ACC112 (cell line): ENCODE results near the gene ENTPD6.
"Not testable (repeated sequence)": the region's sequence is repeated elsewhere in the genome, so short reads cannot be mapped to it uniquely, and the experiment has no call there.

ENCODE experiments used
- H2AFZ ChIP-seq: fragments of 200-600 bp; sonication (generic); one replicate; pipeline ENCODE4 v1.6.0; 2017; ENCODE audit warnings: antibody characterized with exemption, low read length; ENCODE audit not compliant: unreplicated experiment
- H3K27ac ChIP-seq: fragments of 200-600 bp; sonication (generic); 2 replicates; pipeline ENCODE4 v1.5.1; 2014; ENCODE audit warnings: low read depth, mild to moderate bottlenecking, antibody characterized with exemption, low read length, moderate library complexity
- H3K27me3 ChIP-seq: fragments of 200-600 bp; sonication (generic); 2 replicates; pipeline ENCODE4 v1.6.1; 2014; ENCODE audit warnings: mild to moderate bottlenecking, antibody characterized with exemption, low read length, moderate library complexity, mixed read lengths; ENCODE audit not compliant: insufficient read depth
- H3K36me3 ChIP-seq: fragments of 200-600 bp; sonication (generic); 2 replicates; pipeline ENCODE4 v1.6.1; 2016; ENCODE audit warnings: mild to moderate bottlenecking, antibody characterized with exemption, low read length, moderate library complexity, mixed read lengths; ENCODE audit not compliant: insufficient read depth
- H3K4me1 ChIP-seq: fragments of 200-600 bp; sonication (generic); one replicate; pipeline ENCODE4 v1.6.1; 2016; ENCODE audit warnings: low read length, mixed read lengths; ENCODE audit not compliant: insufficient read depth, unreplicated experiment, control insufficient read depth
- H3K4me3 ChIP-seq: fragments of 200-600 bp; sonication (generic); 2 replicates; pipeline ENCODE4 v1.5.1; 2014; ENCODE audit warnings: mild to moderate bottlenecking, low read depth, low read length
- H3K79me2 ChIP-seq: fragments of 200-600 bp; sonication (generic); one replicate; pipeline ENCODE4 v1.6.0; 2016; ENCODE audit warnings: low read length; ENCODE audit not compliant: control insufficient read depth, unreplicated experiment, insufficient read depth

Gene ENTPD6

GRCh38 chr20:25237610-25238318 lies 42.3 kb downstream of the ENTPD6 start:
- Histone ChIP-seq H3K4me3 (peak overlapping the region; percentile 37; the same call in 1 of the 2 replicates), H3K36me3 (no peaks in the 10 kb centered on the region), H3K4me1 (peaks cover 50% of the 10 kb centered on the region), H3K27ac (peak overlapping the region; percentile 100), H3K27me3 (no peaks in the 10 kb centered on the region), H3K79me2 (no peaks in the 10 kb centered on the region), H2AFZ (peak overlapping the region; percentile 35)

DNA sequence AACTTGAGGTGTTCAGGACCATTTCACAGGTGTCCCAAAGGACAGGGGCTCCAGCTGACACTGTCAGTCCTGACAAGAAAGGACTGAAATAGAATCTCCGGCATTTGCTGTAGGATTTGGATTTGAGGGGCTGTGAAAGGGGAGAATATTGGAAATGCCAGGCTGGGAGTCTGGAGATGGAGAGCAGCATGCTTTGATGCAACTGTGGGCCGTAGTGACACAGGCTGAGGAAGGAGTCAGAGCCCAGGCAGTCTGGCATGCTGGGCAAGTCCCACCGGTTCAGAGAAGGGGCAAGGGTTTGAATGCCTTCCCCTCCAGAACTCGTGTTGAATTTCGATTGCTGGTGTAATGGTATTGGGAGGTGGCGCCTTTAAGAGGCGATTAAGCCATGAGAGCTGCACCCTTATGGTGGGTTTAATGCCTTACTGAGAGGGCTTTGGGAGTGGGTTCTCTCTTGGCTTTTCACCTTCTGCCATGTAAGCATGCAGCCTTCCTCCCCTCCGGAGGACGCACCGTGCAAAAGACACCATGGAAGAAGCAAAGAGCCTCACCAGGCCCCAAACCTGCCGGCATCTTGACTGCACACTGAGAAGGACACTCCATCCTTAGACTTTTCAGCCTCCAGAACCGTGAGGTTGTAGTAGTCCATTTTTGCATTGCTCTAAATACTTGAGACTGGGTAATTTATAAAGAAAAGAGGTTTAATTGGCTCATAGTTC lies 43.0 kb downstream of the ENTPD6 start:
- peak overlapping the region; percentile 37; the same call in 1 of the 2 replicates for H3K4me3 ChIP-seq
- H3K27ac ChIP-seq, result peak overlapping the region; percentile 100
- peak overlapping the region; percentile 35 for H2AFZ ChIP-seq
- H3K27me3 ChIP-seq, result no peaks in the 10 kb centered on the region
- peaks cover 43% of the 10 kb centered on the region for H3K4me1 ChIP-seq
- H3K79me2 ChIP-seq, result no peaks in the 10 kb centered on the region
- no peaks in the 10 kb centered on the region for H3K36me3 ChIP-seq

GRCh38 chr20:25239387-25240370 lies 44.2 kb downstream of the ENTPD6 start:
- no peak overlapping the region for H2AFZ ChIP-seq
- H3K4me1 ChIP-seq, result peaks cover 33% of the 10 kb centered on the region

DNA sequence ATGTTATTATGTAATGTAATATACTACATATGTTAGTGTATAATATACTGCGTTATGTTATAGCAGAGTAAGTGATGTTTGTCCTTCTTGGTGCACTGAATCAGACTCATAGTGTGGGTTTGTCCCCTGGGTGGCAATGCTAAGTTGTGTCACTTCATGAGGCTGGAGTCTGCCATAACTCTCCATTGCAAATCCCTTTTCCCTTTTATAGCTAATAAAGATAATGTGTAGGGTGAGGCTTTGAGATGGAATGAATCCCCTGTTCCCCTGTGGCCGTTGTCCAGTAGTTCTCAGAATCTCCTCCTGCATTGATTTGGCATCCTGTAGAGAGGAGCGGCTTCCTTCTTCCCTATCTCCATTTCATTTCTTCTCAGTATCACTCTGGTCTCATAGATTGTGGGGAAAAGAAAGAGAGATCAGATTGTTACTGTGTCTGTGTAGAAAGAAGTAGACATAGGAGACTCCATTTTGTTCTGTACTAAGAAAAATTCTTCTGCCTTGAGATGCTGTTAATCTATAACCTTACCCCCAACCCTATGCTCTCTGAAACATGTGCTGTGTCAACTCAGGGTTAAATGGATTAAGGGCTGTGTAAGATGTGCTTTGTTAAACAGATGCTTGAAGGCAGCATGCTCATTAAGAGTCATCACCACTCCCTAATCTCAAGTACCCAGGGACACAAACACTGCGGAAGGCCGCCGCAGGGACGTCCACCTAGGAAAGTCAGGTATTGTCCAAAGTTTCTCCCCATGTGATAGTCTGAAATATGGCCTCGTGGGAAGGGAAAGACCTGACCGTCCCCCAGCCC lies 45.5 kb downstream of the ENTPD6 start:
- H3K27me3 ChIP-seq, H3K79me2 ChIP-seq, H3K27ac ChIP-seq, H3K4me3 ChIP-seq, H3K36me3 ChIP-seq, H2AFZ ChIP-seq: not testable (repeated sequence)
- peaks cover 37% of the 10 kb centered on the region for H3K4me1 ChIP-seq

More at GRCh38 chr20:25239387-25240370, 44.2 kb downstream of the ENTPD6 start:
- Histone ChIP-seq H3K79me2 (no peaks in the 10 kb centered on the region), H3K4me3 (no peak overlapping the region), H3K36me3 (peaks cover 6% of the 10 kb centered on the region), H3K27me3 (no peaks in the 10 kb centered on the region), H3K27ac (peak overlapping the region; percentile 100)

DNA sequence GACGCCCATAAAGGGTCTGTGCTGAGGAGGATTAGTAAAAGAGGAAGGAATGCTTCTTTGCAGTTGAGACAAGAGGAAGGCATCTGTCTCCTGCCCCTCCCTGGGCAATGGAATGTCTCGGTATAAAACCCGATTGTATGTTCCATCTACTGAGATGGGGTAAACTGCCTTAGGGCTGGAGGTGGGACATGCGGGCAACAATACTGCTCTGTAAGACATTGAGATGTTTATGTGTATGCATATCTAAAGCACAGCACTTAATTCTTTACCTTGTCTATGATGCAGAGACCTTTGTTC lies 46.1 kb downstream of the ENTPD6 start:
- H3K27me3 ChIP-seq, H3K27ac ChIP-seq, H3K36me3 ChIP-seq, H3K79me2 ChIP-seq, H2AFZ ChIP-seq, H3K4me3 ChIP-seq: not testable (repeated sequence)
- H3K4me1 ChIP-seq, result peaks cover 40% of the 10 kb centered on the region

GRCh38 chr20:25242231-25242630 lies 46.7 kb downstream of the ENTPD6 start:
- Histone ChIP-seq H3K4me3 (no peak overlapping the region), H3K79me2 (peaks cover 6% of the 10 kb centered on the region), H3K27ac (no peak overlapping the region), H3K27me3 (no peaks in the 10 kb centered on the region), H2AFZ (no peak overlapping the region), H3K36me3 (peaks cover 6% of the 10 kb centered on the region), H3K4me1 (peaks cover 40% of the 10 kb centered on the region)

DNA sequence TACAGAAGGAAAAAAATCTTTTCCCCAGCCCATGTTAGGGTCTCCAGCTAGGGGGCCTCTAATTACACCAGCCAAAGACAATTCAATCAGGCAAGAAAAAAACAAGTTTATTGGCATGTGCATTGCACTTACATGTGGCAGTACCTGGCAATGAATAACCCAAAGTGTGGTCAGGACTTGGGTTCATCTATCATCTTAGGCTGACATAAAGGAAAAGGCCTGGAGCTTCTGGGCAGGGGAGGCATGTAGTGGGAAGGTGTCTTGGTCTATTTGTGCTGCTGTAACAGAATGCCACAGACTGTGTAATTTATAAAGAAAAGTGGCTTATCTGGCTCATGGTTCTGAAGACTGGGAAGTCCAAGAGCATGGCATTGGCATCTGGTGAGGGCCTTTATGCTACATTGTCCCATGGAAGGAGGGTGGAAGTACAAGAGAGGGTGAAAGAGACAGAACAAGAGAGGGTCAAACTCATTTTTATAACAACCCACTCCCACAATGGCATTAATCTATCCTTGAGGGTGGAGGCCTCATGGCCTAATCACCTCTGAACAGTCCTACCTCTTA lies 48.0 kb downstream of the ENTPD6 start:
- no peak overlapping the region for H2AFZ ChIP-seq
- no peaks in the 10 kb centered on the region for H3K27me3 ChIP-seq
- H3K27ac ChIP-seq, result no peak overlapping the region
- H3K79me2 ChIP-seq, result peaks cover 12% of the 10 kb centered on the region
- H3K4me3 ChIP-seq, result no peak overlapping the region
- H3K4me1 ChIP-seq, result peaks cover 30% of the 10 kb centered on the region
- peaks cover 6% of the 10 kb centered on the region for H3K36me3 ChIP-seq

GRCh38 chr20:25244976-25245375 lies 49.5 kb downstream of the ENTPD6 start:
- H3K27ac ChIP-seq, result no peak overlapping the region
- peaks cover 22% of the 10 kb centered on the region for H3K4me1 ChIP-seq
- no peaks in the 10 kb centered on the region for H3K27me3 ChIP-seq

DNA sequence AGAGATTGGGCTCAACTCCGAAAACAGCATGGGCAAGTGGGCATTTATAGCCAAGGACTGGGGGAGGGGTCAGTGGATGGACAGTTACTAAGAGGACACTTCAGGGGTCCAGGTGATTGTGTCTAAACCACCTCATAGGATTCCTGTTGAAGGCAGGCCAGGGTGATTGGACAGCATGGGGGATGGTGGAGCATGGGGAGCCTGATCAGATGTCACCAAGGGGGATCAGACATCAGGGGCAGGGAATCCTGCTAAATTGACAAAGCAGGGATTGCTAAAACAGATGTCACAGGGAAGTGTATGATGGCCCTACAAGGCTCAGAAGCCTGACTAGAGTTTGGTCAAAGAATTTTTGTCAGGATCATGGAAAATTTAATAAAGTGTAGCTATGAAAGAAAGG lies 49.9 kb downstream of the ENTPD6 start:
- Histone ChIP-seq H3K4me1 (peaks cover 27% of the 10 kb centered on the region), H3K27me3 (no peaks in the 10 kb centered on the region), H3K27ac (peak overlapping the region; percentile 86)

More at GRCh38 chr20:25244976-25245375, 49.5 kb downstream of the ENTPD6 start:
- Histone ChIP-seq H3K4me3 (no peak overlapping the region), H3K36me3 (peaks cover 6% of the 10 kb centered on the region), H3K79me2 (peaks cover 27% of the 10 kb centered on the region), H2AFZ (no peak overlapping the region)

More for the DNA sequence above, 49.9 kb downstream of the ENTPD6 start:
- Histone ChIP-seq H3K4me3 (no peak overlapping the region), H3K79me2 (peaks cover 32% of the 10 kb centered on the region), H2AFZ (no peak overlapping the region), H3K36me3 (peaks cover 10% of the 10 kb centered on the region)
